ENCODE results near the gene EN2.

Gene EN2

DNA sequence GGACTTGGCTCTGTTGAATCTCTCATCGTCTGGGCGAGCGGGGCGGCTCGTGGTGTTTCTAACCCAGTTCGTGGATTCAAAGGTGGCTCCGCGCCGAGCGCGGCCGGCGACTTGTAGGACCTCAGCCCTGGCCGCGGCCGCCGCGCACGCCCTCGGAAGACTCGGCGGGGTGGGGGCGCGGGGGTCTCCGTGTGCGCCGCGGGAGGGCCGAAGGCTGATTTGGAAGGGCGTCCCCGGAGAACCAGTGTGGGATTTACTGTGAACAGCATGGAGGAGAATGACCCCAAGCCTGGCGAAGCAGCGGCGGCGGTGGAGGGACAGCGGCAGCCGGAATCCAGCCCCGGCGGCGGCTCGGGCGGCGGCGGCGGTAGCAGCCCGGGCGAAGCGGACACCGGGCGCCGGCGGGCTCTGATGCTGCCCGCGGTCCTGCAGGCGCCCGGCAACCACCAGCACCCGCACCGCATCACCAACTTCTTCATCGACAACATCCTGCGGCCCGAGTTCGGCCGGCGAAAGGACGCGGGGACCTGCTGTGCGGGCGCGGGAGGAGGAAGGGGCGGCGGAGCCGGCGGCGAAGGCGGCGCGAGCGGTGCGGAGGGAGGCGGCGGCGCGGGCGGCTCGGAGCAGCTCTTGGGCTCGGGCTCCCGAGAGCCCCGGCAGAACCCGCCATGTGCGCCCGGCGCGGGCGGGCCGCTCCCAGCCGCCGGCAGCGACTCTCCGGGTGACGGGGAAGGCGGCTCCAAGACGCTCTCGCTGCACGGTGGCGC lies at the start of gene EN2:
TSS of gene EN2 (plus strand) at position 19 of the 767 bp plus-strand sequence. CDS start at position 268, 249 bp downstream.
- in situ Hi-C loops (cut with MboI; ENCODE audit: low sequenced_read_pairs) = no loop called here

- in situ Hi-C loops (cut with MboI; ENCODE audit: low sequenced_read_pairs) = no loop called here
Observed at GRCh38 chr7:155408651-155409586, 49.0 kb upstream of the EN2 start.

- in situ Hi-C loops (cut with MboI; ENCODE audit: low sequenced_read_pairs) = no loop called here
Observed at GRCh38 chr7:155409980-155410379, 47.9 kb upstream of the EN2 start.

DNA sequence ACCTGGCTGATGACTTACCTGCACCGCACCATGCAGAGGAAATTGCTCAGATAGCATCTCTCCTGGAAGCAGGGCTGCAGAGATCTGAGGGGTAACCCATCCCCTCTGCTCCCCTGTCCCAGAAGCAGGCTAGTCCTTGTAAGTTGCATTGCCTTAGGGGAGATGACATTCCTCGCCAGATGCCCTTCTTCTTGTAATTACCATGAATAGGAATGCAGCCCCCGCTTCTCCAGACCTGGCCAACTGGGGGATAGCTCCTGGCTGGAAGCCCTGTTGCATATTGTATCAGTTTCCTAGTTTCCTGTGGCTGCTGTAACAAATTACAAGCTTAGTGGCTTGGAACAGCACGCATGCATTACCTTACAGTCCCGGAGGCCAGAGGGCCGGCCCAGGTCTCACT lies 47.5 kb upstream of the EN2 start:
- in situ Hi-C loops (cut with MboI; ENCODE audit: low sequenced_read_pairs) = no loop called here

DNA sequence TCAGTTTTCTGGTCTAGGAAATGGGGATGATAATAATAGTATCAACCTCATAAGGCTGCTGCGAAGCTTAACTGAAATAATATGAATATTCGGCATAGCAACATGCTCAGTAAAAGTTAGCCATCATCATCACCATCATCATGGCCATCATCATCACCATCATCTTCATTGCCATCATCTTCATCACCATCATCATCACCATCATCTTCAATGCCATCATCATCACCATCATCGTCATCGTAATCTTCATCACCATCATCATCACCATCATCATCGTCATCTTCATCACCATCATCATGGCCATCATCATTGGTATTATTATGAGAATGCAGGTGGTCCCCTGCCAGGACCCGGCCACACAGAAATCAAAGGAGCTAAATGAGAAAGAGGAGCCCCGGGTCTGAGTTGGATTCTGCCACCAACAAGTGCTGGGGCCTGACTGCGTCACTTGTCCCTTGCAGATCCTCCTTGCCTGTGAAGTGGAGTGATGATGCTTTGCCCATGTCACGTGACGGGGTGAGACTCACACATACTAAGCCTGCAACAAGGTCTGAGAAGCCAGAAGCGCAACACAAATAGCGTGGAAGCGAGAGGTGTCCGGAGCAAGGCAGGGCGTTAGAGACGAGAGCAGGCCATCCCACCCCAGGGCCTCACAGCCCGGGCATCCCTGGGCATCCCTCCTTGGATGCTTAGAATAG lies 46.1 kb upstream of the EN2 start:
- in situ Hi-C loops (cut with MboI; ENCODE audit: low sequenced_read_pairs) = no loop called here

DNA sequence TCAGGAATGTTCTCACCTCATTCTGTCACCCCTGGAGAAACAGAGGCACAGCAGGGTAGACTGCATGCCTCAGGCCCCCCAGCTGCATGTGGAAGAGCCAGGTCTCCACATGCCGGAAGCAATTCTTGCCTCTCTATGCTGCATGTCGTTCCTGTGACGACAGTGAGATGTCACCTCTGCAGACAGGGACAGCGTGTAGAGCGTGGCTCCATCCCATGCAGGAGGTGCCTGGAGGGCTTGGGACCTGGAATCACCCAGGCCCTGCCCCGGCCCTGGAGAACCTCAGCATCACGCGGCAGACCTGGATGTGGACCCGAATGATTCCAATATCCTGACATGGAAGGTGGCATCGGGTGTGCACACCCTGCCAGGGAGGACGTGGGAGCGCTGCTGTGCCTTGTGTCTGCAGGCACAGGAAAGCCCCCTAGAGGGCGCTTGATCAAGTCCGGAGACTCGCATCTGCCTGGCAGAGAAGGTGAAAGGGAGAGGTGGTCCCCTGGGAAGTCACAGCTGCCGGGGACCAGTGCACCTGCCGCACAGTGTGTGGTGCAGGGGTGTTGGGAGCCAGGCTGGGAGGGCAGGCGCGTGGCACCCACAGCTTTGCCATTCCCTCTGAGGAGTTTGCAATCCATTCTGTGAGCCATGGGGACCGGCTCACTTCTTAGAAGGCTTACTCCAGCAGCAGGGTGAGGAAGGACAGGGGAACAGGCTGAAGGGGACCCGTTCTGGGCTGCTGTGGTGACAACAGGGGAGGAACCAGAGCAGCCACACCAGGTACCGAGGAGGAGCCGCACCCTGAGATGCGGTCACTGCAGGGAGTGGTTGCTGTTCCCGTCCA lies 45.3 kb upstream of the EN2 start:
- in situ Hi-C loops (cut with MboI; ENCODE audit: low sequenced_read_pairs) = no loop called here

DNA sequence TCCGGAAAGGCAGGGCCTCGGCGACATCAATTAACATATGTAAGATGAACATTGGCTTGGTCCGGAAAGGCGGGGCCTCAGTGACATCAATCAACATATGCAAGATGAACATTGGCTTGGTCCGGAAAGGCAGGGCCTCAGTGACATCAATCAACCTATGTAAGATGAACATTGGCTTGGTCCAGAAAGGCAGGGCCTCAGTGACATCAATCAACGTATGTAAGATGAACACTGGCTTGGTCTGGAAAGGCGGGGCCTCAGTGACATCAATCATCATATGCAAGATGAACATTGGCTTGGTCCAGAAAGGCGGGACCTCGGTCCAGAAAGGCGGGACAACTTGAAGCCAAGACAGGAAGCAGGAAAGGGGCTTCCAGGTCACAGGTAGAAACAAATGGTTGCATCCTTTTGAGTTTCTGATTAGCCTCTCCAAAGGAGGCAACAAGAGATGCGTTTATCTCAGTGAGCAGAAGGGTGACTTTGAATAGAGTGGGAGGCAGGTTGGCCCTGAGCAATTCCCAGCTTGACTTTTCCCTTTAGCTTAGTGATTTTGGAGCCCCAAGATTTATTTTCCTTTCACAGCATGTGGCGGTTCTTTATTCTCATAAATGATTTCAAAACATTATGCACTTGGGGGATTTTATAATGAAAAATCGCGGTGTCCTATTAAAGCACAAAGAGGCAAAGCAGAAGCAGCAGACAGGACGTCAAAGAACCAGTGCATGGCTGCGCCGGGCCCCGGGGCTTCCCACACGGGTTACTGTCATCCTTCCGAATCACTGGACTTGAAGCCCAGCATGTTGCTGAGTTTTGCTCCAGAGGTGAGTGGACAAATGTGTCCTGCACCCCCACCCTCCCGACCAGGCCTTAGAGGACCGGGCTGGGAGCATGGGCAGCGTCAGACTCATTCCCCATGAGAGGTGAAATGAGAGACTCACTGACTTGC lies 43.1 kb upstream of the EN2 start:
- in situ Hi-C loops (cut with MboI; ENCODE audit: low sequenced_read_pairs) = no loop called here

DNA sequence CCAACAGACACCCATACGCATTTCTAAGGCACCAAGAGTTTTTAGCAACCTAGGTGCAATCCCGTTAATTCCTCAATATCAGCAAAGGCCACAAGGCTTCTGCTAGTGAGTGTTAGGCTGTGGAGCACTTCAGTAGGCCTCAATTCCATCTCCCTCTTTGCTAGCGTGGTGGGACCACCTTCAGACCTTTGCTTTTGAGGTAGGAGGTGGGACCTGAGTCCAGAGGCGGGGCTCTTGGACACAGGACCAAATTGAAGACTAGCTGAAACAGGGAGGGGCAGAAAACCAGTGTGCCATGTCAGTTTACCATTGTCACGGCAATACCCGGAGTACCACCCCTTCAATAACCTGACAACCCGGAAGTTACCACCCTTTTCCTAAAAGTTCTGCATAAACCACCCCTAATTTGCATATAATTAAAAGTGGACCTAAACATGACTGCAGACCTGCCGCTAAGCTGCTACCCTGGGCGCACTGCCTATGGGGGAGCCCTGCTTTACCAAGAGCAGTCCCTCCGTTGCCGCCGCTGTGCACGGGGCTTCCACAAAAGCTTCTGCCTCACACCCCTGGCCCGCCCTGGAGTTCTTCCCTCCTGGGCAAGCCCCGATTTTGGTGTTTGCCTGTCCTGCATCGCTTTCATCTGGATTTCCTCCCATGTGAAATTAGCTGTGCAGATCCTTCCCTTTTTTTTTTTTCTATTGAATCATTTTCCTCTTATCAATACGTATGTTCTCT lies 41.1 kb upstream of the EN2 start:
- in situ Hi-C loops (cut with MboI; ENCODE audit: low sequenced_read_pairs) = no loop called here

GRCh38 chr7:155418304-155418703 lies 39.6 kb upstream of the EN2 start:
- in situ Hi-C loops (cut with MboI; ENCODE audit: low sequenced_read_pairs) = no loop called here

DNA sequence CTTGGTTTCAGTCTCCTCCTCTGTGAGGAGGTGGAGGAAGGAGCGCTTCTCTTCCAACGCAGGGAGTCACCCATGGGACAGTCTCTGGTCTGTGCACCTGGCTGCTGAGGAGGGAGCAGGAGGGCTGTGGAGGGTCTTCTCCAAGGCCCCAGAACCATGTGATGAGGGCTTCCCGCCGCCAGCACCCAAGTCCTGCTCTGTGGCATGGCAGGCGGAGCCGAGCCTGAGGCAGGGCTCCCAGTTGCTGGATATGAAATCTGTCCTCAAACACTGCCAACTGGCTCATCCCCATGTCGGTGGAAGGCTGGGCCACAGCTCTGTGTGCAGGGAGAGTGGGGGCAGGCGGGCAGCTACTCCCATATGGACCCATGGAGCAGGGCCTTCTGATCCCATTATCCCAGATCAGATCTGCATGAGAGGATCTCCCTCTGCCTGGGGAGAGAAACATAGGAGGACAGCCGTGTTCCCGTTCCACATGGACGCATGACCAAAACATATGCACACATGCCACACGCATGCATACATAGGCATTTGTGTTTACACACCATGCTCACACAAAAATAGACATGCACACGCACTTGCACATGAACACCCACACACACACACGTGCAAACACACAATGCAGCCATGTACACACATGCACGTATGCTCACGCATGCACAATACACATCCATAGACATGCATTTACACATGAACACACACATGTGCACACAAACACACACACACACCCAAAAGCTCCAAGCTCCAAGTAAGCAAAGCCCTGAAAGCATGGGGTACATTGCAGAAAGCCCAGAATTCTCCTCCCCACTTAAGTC lies 38.8 kb upstream of the EN2 start:
- in situ Hi-C loops (cut with MboI; ENCODE audit: low sequenced_read_pairs) = no loop called here

DNA sequence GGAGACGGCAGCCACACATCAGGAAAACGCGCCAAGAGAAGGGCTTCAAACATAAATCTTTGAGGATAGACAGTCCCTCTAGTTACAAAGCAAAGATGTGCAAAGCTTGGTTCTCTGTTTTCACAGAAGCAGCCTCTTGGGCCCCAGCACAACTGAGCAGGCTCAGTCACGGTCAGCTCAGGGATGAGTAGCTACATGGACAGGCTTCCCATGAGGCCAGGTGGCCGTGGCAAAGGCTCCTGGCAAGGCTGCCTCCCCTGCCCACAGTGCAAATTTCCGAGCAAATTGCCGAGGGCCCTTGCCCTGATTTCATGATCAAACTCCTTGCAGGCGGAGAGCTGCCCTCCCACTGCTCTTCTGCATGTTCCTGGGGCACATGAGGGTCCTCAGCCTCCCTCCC lies 37.8 kb upstream of the EN2 start:
- in situ Hi-C loops (cut with MboI; ENCODE audit: low sequenced_read_pairs) = no loop called here

GRCh38 chr7:155422151-155422550 lies 35.8 kb upstream of the EN2 start:
- in situ Hi-C loops (cut with MboI; ENCODE audit: low sequenced_read_pairs) = no loop called here

- in situ Hi-C loops (cut with MboI; ENCODE audit: low sequenced_read_pairs) = no loop called here
Observed at GRCh38 chr7:155422599-155423336, 35.2 kb upstream of the EN2 start.

DNA sequence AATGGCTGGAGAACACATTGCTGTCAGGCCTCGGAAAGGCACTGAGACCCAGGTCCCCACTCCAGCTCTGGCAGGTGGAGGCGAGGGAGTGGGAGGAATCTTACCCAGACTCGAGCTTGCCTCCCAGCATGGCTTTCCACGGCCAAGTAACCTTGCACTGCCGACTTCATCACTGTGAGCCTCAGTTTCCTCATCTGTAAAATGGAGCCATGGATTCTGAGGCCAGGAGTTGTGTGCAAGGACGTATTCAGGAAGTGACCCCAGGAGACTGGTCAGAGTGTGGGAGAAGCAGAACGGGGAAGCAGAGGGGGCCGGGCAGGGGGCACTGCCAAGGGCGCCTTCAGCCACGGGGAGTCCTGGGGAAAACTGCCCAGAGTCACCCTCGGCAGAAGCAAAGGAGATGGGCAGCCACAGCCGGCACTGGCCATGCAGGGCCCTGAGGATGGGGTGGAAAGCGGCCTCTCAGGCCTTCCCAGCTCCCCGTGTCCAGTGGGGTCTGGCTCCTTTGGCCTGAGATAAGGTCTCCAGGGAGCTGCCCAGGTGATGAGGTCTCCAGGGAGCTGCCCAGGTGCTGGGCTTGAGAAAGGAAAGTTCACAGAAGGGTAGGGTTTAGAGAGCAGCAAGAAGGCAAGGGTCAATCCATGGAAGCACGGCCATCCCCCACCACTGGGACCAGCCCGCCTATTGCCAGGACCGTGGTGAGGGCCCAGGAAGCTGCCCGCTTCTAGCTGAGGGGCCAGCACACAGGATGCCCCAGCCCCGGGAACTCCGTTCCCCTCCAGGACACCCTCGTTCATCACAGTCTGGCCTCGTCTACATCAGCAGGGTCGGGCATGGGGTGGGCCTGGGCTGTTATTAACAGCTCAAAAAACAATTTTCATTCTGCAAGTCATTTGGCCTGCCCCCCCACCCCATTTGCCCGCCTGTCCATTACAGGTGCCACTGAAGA lies 34.3 kb upstream of the EN2 start:
- in situ Hi-C loops (cut with MboI; ENCODE audit: low sequenced_read_pairs) = no loop called here

- in situ Hi-C loops (cut with MboI; ENCODE audit: low sequenced_read_pairs) = no loop called here
Observed at GRCh38 chr7:155424301-155425010, 33.5 kb upstream of the EN2 start.

DNA sequence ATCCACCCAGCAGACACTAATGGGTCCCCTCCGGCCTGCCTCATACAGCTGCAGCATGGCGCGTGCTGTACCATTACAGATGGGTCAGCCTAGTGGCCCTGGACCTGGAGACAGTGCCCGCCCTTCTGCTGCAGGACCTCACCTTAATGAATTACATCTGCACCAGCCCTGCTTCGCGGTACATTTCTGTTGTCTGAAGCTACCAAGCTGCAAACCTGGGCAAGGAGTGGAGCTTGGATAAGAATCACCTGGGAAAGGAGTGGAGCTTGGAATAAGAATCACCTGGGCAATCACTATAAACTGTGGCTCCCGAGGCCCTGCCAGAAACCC lies 33.0 kb upstream of the EN2 start:
- in situ Hi-C loops (cut with MboI; ENCODE audit: low sequenced_read_pairs) = no loop called here

Measured in HL-60/S4 (cell line).